Fibroblast of skin of back (primary cell): Measurements from ENCODE around the gene EMC7. TPM values are rescaled to one million over a fixed set of nuclear protein-coding genes. Genes with fewer than 3 reads are reported as not detected.
A peak's percentile ranks its signal among the peaks of the same experiment; 100 is the strongest.
"Not testable (repeated sequence)": the region's sequence is repeated elsewhere in the genome, so short reads cannot be mapped to it uniquely, and the experiment has no call there.

Experiments
- DNase-seq: peaks from one replicate; pipeline ENCODE4 v3.0.0-alpha.2; 2013
- polyA plus RNA-seq, 2 experiments: library from polyadenylated mRNA; unstranded; fragments of 120-200 nt; gene quantifications; one replicate each; pipeline ENCODE4 v1.2.1, GENCODE V29; 2013; ENCODE audit not compliant: insufficient read length in 2 of 2

Gene EMC7
- polyA plus RNA-seq (2013, experiment 1 of 2; ENCODE audit: insufficient read length), result 86.5 TPM
- 72.5 TPM for polyA plus RNA-seq (2013, experiment 2 of 2; ENCODE audit: insufficient read length)

DNA sequence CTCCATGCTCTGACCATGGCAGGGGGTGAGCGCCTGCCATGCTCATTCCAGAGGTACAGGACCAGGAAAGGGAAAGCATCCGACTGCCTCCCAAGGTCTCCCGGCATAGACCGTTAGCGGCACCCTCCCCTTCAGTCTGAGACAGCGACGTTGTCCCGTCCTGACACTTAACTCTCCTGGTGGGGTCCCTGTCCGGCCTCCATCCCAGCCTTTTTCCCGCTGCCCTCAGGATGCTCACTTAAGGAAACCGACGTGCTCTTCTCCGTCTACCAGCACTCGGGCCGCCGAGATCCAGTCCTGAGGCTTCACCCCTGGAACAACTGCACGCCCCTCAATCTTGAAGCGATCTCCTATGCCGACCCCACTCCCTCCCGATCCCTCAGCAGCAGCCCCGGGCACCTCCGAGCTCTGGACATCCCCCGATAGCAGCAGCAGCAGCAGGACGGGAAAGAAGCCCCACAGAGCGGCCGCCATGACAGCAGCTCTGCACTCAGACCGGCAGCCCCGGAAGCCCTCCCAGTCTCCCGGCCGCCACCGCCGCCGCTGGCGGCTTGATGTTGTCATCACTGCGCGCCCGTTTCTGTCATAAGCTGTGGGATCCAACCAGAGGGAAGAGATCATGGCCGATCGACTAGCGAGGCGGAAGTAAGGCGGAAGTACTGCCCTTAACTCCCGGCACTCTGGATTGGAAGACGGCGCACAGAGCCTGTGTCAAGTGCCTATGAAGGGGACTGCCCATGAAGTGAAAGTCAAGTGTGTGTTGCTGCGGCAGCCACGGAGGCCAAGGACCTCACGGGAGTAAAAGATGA lies at the start of gene EMC7, which contains the start of gene PGBD4:
EMC7 (minus strand) TSS at position 497 of the 809 bp plus-strand sequence; CDS start at position 474, 23 bp downstream.
PGBD4 (plus strand) TSS at position 718 of the 809 bp plus-strand sequence. CDS start 449 bp downstream, outside the sequence.
- peak; percentile 100 for DNase-seq

DNA sequence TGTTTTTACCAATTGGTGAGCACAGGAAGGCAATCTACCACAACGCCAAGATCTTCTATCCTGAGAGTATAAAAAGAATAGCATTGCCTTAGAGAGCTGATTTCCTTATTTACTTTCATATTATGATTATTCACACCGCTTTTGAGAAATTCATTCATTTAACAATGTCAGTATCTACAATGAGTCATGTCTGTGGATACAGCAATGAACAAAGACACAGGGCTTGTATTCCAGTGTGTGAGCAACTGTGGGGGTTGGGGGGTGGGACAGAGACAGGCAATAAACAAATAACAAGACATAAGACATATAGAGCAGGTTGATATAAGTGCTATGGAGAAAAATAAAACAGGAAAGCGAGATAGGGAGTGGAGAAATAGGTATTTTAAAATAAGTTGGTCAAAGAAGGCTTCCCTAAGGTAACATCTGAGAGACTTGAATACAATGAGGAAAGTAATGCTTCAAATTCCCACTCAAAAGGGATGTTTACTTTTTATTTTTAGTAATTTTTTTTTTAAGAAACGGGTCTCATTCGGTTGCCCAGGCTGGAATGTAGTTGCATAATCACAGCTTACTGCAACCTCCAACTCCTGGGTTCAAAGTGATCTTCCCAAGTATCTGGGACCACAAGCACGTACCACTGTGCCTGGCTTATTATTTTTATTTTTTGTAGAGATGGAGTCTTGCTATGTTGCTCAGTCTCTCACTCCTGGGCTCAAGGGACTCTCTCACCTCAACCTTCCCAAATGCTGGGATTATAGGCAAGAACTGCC lies 45.9 kb upstream of the EMC7 start:
- no peak for DNase-seq

DNA sequence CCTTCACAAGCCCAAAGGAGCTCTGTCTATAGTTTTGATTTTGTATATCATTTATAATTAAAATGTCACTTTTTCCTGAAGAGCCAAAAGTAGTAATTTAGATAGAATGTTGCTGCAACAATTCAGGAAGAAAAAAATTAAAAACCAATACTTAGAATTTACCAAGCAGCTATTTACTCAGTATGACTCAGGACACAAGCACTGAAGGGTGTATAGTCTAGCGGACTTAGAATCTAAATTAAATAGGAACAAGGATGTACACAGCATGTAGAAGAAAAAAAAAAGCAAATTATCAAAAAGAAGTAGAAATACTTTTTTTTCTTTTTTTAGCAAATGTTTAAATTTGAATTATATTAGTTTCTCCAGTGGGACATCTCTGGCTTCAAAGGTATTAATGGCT lies 31.8 kb upstream of the EMC7 start:
- no peak for DNase-seq

DNA sequence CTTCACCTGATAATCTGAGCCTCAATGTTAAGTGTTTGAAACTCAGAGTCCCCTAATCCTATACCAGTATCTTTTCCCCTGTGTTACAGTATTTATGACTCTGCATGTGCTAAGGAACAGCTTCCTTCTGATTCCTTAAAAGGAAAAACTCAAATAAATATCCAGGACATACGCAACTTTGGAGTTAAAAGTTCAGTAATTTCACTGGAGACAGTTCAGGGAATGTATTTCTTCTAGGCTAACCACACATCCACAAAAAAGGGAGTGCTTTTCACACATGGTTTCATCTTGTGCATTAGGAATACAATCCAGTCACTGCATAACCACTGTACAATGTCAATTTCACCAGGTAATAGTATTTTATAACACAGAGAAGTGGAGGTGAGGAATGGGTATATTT lies 31.2 kb upstream of the EMC7 start:
- DNase-seq, result no peak

DNA sequence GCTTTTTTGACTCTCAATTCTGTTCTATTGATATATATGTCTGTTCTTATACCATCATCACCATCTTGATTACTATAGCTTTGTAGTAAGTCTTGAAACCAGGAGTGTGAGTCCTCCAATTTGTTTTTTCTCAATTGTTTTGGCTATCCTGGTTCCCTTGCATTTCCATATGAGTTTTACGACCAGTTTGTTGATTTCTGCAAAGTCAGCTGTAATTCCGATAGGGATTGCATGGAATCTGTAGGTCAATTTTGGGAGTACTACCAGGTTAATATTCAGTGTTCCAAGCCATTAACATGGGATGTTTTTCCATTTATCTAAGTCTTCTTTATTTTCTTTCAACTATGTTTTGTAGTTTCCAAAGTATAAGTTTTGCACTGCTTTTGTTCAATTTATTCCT lies 27.2 kb upstream of the EMC7 start:
- no peak for DNase-seq

DNA sequence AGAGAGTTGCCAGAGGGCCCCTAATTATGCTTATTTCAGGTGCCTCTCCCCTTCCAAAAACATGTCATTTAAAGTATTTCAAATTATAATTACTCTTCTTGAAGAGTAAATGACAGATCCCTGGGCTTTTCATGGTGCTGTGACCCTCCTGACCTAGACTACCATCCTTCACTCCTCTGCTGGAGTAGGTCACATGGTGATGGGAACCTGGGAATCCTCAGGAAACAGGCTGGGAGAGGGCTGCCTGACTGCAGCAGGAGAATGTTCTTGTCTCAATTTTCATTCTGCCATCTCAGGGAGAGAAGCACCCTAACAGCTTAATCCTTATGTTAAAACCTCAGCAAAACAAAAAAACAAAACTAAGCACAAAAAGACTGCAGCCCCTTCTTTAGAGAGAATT lies 24.9 kb upstream of the EMC7 start:
- no peak for DNase-seq

DNA sequence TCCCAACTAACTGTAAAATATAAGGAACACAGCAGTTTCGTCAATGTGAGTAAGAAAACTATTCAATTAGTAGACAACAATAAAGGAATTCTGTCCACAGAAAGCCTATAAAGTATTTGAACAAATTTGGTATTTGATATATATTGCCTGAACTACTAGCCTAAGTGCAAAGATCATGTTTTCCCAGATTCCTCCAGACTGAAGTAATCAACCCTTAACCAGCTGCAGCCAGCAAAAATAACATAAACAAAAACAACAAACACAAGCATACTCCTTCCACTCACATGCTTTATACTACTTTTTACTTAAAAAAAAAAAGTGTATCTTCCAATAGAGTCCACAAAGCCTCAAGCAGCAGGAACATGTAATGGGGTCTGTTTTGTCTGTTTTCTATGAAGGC lies 24.3 kb upstream of the EMC7 start:
- no peak for DNase-seq

DNA sequence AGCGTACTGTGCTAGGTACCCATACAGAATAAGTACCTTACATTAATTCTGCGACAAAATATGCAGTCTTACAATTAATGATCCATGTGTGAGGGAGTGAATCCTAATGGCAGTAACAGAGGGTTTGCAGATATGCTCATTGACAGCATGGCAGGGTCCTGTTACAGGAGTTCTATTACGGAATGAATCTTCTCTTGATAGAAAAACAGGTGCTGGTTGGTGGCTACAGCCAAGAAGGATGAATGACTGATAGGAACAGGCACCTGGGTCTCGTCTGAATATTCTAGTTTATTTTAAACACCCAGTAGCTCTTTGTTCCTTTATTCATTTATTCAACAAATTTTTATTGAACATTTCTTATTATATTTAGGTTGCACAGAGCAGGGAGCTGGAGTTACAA lies 23.0 kb upstream of the EMC7 start:
- DNase-seq, result no peak

DNA sequence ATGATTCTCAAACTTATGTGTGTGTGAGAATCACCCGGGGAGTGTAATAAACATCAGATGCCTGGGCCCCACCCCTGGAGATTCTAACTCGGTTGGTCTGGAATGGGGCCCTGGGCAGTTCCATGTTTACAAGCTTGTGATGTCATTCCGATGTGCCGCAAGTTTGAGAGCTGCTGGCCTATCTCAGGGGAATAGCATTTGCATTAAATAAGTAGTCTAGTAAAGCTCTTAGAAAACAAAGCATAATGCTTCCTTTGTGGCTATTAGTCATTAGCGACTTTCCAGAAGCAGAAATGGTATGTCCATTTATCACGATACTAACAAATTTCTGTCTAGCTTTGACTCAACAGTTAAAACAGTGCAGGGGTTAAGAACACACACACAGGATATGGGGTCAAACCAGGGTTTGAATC lies 21.1 kb upstream of the EMC7 start:
- peak; percentile 90 for DNase-seq

DNA sequence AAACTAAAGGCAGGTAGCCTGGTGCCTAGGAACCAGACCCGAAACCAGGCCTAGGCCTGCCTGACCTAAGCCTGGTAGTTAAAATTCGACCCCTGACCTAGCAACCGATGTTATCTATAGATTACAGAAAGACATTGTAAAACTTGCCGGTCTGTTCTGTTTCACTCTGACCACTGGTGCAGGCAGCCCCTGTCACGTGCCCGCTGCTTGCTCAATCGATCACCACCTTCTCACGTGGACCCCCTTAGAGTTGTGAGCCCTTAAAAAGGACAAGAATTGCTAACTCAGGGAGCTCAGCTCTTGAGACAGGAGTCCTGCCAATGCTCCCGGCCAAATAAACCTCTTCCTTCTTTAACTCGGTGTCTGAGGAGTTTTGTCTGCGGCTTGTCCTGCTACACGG lies 20.1 kb upstream of the EMC7 start:
- not testable (repeated sequence) for DNase-seq

DNA sequence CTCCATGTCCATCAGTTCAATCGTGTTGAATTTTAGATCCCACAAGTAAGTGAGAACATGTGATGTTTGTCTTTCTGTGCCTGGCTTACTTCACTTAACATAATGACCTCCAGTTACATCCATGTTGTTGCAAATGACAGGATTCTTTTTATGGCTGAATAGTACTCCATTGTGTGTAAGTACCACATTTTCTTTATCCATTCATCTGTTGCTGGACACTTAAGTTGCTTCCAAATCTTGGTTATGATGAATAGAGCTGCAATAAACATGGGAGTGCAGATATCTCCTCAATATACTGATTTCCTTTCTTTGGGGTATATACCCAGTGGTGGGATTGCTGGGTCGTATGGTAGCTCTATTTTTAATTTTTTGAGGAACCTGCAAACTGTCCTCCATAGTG lies 18.8 kb upstream of the EMC7 start:
- not testable (repeated sequence) for DNase-seq

DNA sequence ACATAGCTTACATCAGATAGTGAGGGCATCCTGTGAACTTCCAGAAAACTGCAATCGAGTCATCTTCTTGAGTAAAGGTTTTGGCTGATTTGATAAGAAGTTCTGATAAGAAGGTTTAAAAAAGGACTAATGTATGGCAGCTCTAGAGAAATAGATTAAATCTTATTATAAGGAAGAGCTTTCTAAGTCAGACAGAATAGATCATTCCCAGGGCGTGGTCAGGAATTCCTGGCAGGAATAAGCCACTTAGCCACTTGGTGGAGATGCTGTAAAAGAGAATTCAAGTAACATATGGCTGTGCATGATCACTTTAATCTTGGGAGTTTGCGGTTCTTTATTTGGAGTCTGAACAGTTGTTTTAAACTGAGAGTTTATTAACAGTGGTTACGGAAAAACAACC lies 17.6 kb upstream of the EMC7 start:
- peak; percentile 24 for DNase-seq

DNA sequence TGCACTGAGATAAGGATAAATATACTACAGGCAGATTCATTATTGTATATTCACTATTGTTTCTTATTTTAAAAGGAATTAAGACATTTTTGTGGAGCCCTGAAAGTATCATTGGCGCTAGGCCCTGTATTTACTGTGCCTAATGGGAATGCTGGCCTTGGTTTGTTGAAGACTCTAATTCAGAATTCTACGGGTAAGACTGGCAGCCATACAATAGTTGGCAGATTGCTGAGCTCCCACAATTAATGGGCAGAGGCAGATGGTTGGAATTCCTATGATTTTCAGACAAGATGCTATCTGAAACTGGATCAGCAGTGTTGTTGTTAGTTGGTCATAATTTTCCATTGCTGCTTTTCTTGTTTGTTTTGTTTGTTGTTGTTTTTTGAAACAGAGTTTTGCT lies 15.0 kb upstream of the EMC7 start:
- no peak for DNase-seq

DNA sequence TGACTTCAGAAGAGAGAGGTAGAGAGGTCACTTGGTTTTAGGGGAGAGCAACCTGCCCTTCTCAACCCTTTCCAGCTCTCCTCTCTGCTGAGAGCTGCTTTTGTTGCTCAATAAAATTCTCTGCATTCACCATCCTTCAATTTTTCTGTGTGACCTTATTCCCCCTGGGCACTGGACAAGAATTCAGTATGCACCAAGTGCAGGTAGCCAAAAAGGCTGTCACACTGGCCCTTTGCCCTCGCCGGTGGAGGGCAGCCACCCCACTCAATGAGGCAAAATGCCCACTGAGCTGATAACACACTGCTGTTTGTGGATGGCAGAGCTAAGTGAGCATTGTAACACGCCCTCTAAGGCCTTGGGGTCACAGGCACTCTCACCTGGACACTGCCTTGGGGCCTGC lies 13.1 kb upstream of the EMC7 start:
- DNase-seq, result no peak

DNA sequence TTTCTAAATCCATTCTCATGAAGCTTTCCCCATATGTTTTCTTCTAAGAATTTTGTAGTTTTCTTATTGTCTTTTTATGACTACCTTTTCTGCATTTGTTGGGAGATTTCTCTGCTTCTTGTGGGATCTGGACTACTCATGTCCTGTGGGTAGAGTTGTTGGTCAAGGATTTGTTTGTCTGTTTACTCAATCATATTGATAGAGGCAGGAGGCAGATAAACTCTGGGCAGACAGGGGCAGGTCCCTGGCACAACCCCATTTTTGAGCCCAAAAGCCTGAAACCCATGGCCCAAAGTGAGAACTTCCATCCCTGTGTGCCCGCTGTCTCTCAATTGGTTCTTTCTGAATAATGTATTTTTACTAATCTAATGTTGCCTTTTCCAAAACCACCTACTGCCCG lies 12.6 kb upstream of the EMC7 start:
- no peak for DNase-seq

DNA sequence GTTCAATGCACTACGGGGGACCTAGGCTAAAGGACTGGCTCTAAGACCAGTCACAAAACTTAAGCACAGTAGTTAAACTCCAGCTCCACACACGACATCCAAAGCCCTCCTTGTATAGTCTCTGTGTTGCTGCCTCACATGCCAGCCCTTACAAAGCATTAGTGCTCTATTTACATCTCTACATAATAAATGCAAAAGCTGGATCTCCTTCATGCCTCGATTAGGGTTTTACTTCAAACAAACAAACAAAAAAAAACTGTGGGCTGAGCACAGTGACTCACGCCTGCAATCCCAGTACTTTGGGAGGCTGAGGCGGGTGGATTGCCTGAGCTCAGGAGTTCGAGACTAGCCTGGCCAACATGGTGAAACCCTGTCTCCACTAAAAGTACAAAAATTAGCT lies 9.8 kb upstream of the EMC7 start:
- no peak for DNase-seq

DNA sequence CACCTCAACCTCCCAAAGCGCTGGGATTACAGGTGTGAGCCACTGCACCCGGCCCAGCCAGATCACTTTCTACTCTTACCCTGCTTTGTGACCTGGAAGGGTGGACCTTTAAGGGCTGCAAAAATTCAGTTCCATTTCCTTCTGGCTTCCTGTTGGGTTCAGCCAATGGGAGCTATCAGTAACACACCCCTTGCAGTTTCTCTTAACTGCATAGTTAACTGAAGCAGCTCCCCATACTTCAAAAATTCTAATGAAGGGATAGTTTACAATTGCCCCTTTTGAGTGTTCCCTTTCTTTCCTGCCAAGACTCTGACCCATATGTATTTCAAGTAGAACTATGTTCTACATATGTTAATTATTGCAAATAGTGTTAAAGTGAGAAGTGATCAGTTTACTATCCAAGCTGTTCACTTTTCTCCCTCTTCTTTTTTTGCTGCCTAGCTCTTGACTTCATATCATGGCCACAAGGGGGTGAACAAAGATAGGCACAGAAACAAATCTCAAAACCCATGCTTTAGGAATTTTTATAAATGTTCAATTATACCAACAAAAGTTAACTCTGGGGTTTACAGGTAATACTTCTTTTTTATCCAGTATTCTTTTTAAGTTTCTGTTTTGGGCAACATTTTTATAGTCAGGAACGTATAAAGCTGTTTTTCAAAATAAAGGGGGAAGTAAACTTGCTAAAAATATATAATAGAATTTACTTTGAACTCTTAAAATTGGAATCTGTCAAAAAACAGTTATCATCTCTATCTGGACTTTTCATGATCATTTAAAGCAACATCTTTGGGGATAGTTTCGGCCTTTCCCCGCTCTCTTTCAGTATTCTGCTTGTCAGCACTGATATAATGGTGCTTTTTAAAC lies 8.4 kb upstream of the EMC7 start:
- peak; percentile 42 for DNase-seq

DNA sequence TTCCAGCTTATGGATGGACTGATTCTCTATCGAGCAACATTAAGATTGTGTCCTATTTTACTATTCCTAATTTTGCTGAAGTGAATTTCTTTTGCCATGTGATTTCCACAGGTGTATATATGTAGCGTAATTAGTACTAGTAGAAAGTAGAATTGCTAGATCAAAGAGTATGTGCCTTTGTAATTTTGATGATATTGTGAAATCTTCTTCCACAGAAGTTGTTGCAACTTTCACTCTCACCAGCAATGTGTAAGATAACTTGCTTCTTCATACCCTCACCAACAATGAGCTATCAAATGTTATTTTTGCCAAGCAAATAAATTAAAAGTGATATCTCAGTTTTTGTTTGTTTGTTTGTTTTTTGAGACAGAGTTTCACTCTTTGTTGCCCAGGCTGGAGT lies 5.7 kb upstream of the EMC7 start:
- no peak for DNase-seq

DNA sequence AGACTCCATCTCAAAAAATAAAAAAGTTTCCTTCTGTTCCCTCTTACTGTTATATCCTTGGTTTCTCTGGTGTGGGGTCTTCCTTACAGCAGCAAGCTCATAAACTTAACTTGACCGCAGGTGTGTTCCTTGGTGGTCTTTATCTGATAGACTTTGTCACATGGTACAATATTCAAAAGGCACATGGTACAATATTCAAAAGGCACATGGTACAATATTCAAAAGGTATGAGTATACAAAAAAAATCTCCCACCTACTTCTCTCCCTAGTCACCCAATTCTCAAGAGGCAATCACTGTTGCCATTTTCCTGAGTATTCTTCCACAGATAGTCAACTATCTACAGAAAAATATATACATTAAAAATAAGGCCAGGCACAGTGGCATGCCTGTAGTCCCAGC lies 4.8 kb upstream of the EMC7 start:
- DNase-seq, result no peak

DNA sequence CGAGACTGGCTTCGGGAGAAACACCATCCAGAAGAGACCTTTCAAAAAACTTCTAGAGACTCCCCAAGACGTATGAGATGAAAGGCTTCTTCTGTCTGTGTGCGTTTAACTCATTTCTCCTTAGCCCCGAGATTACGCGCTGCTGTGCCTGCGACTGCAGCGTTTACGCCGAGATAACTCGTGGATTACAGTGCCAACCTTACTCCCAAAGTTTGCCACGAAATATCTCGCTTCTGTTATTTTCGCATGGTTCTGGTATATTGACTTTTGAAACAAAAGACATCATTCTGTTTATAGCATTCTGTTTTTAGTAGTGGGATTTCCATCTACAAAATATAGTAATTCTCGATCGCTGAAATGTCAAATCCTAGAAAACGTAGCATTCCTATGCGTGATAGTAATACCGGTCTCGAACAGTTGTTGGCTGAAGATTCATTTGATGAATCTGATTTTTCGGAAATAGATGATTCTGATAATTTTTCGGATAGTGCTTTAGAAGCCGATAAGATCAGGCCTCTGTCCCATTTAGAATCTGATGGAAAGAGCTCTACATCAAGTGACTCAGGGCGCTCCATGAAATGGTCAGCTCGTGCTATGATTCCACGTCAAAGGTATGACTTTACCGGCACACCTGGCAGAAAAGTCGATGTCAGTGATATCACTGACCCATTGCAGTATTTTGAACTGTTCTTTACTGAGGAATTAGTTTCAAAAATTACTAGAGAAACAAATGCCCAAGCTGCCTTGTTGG lies 688 bp upstream of the EMC7 start:
- no peak for DNase-seq

DNA sequence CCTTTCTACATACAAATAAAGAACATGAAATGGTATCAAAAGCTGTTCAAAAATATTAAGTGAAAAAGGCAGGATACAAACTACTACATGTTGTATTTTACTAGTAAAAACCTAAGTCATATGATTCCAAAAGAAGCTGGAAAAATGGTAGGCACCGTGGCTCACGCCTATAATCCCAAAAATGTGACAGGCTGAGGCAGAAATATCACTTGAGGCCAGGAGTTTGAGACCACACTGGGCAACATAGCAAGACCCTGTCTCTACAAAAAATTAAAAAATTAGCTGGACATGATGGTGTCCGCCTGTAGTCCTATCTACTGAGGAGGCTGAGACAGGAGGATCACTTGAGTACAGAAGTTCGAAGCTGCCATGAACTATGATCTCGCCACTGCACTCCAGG lies 1.7 kb downstream of the EMC7 start:
- no peak for DNase-seq

DNA sequence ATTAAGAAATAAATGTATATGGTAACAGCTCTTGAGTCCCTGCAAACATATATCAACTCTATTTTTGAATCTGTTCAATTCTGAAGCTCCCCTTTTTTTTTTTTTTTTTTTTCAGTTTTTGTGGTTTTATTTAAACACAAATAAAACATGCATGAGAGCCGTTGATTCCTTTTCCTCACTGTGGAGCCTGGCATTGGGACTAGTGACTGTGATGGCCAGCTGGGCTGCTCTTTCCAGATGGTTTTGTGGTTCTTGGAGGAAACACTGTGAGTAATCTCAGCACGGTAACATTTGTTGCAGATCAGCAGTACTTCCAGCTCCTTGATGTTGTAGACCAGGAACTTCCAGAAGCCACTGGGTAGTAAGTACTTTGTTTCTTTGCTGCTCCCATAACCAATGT lies 15.9 kb downstream of the EMC7 start:
- DNase-seq, result no peak
